SK-N-SH treated with all-trans-retinoic acid at 6 μM for 48 hours (cell line): ENCODE data around the gene NFATC3.

Source experiments
- ATAC-seq: fragments of 200-7000 bp; cut with Tn5 transposase; 3 replicates; pipeline ENCODE4 v1.9.1; 2020; ENCODE audit warnings: mild to moderate bottlenecking, moderate library complexity
- ARNTL ChIP-seq: fragments of 450-650 bp; formaldehyde crosslinking; IDR thresholded peaks from 2 replicates; pipeline ENCODE4 v1.5.0; 2020; ENCODE audit warnings: low read depth, mild to moderate bottlenecking, moderate library complexity, borderline replicate concordance
- CREB5 ChIP-seq: fragments of 250-450 bp; sonication (Bioruptor Pico); IDR thresholded peaks from 2 replicates; pipeline ENCODE4 v1.5.1; 2020; ENCODE audit warnings: low read depth, mild to moderate bottlenecking, moderate library complexity
- CSDC2 ChIP-seq: fragments of 250-450 bp; sonication (Bioruptor Pico); IDR thresholded peaks from 2 replicates; pipeline ENCODE4 v1.5.0; 2020; ENCODE audit warnings: mild to moderate bottlenecking, moderate library complexity
- ESRRG ChIP-seq: fragments of 250-450 bp; sonication (Bioruptor Pico); IDR thresholded peaks from 2 replicates; pipeline ENCODE4 v1.6.1; 2021; ENCODE audit warnings: mild to moderate bottlenecking
- GLIS3 ChIP-seq: fragments of 250-450 bp; sonication (Bioruptor Pico); IDR thresholded peaks from 2 replicates; pipeline ENCODE4 v1.5.0; 2020; ENCODE audit warnings: mild to moderate bottlenecking, moderate library complexity
- ISL1 ChIP-seq: fragments of 250-450 bp; sonication (Bioruptor Pico); IDR thresholded peaks from 2 replicates; pipeline ENCODE4 v2.1.2; 2022; ENCODE audit warnings: mild to moderate bottlenecking, moderate library complexity
- OSR1 ChIP-seq: fragments of 250-450 bp; sonication (Bioruptor Pico); IDR thresholded peaks from 2 replicates; pipeline ENCODE4 v1.8.0; 2022; ENCODE audit warnings: moderate library complexity, mild to moderate bottlenecking, inconsistent platforms
- PATZ1 ChIP-seq: fragments of 250-450 bp; sonication (Bioruptor Pico); IDR thresholded peaks from 2 replicates; pipeline ENCODE4 v1.8.0; 2020; ENCODE audit warnings: mild to moderate bottlenecking, moderate library complexity, borderline replicate concordance
- PPARA ChIP-seq: fragments of 250-450 bp; sonication (Bioruptor Pico); IDR thresholded peaks from 2 replicates; pipeline ENCODE4 v1.5.0; 2020; ENCODE audit warnings: mild to moderate bottlenecking, borderline replicate concordance
- SNAI2 ChIP-seq: fragments of 250-450 bp; sonication (Bioruptor Pico); IDR thresholded peaks from 2 replicates; pipeline ENCODE4 v1.5.0; 2020; ENCODE audit warnings: mild to moderate bottlenecking, moderate library complexity
- TCF4 ChIP-seq: fragments of 250-450 bp; sonication (Bioruptor Pico); IDR thresholded peaks from 2 replicates; pipeline ENCODE4 v1.8.0; 2021; ENCODE audit warnings: mild to moderate bottlenecking, moderate library complexity, borderline replicate concordance
- TSHZ2 ChIP-seq: fragments of 250-450 bp; sonication (Bioruptor Pico); IDR thresholded peaks from 2 replicates; pipeline ENCODE4 v1.5.0; 2020; ENCODE audit warnings: mild to moderate bottlenecking, moderate library complexity
- ZC3H10 ChIP-seq: fragments of 250-450 bp; sonication (Bioruptor Pico); IDR thresholded peaks from 2 replicates; pipeline ENCODE4 v1.5.1; 2021; ENCODE audit warnings: mild to moderate bottlenecking, moderate library complexity
- ZFP3 ChIP-seq: fragments of 250-450 bp; sonication (Bioruptor Pico); IDR thresholded peaks from 2 replicates; pipeline ENCODE4 v1.5.0; 2020; ENCODE audit warnings: mild to moderate bottlenecking, moderate library complexity
- ZFP30 ChIP-seq: fragments of 450-650 bp; formaldehyde crosslinking; IDR thresholded peaks from 2 replicates; pipeline ENCODE4 v1.5.0; 2022; ENCODE audit warnings: mild to moderate bottlenecking, moderate library complexity
- ZNF565 ChIP-seq: fragments of 450-650 bp; formaldehyde crosslinking; conservative IDR thresholded peaks from 2 replicates; pipeline ENCODE4 v1.5.0; 2020; ENCODE audit warnings: low read depth, mild to moderate bottlenecking, moderate library complexity
- ZNF70 ChIP-seq: fragments of 450-650 bp; formaldehyde crosslinking; IDR thresholded peaks from 2 replicates; pipeline ENCODE4 v1.5.0; 2020; ENCODE audit warnings: mild to moderate bottlenecking, moderate library complexity
- ZNF8 ChIP-seq: fragments of 450-650 bp; formaldehyde crosslinking; IDR thresholded peaks from 2 replicates; pipeline ENCODE4 v1.5.0; 2020; ENCODE audit warnings: mild to moderate bottlenecking, moderate library complexity

Gene NFATC3

DNA sequence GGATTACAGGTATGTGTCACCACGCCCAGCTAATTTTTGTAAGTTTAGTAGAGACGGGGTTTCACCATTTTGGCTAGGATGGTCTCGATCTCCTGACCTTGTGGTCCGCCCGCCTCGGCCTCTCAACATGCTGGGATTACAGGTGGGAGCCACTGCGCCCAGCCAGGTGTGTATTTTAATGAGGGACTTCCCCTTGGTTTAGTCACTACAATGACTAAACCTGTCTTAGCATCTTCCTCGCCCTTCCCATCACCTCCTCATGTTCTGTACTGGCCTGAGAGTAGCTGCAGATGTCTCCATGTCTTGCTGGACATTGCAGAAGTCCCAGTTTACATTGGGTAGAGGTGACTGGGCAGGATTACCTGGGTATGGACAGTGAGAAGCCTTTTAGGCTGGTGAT, 188.7 kb downstream of the NFATC3 start (continued):
- TF ChIP-seq PATZ1 (CRISPR knock-in tag), result no peak
- TF ChIP-seq TCF4 (CRISPR knock-in tag), result no peak
- TF ChIP-seq ARNTL, result no peak

DNA sequence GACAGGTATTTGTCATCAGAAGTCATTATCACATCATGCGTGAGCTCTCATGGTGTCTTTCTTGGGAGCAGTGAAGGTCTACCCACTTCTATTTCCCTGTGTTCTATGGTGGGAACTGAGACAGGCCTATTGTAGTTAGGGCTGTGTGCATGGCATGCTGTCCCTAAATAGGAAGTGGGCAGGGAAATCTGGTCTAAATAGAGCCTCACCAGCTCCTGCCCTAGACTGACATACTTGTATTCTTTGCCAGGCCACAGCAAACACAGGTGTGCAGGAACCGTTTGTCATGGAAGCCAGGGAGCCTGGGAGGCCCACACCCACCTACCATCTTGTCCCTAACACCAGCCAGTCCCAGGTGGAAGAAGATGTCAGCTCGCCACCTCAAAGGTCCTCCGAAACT, 189.3 kb downstream of the NFATC3 start:
- TF ChIP-seq ISL1 (no peak), OSR1 (no peak), ESRRG (CRISPR knock-in tag) (no peak), PPARA (CRISPR knock-in tag) (no peak), ZNF70 (CRISPR knock-in tag) (no peak), PATZ1 (CRISPR knock-in tag) (no peak), TSHZ2 (no peak), ZNF8 (CRISPR knock-in tag) (no peak), CSDC2 (no peak), TCF4 (CRISPR knock-in tag) (no peak), ZFP3 (CRISPR knock-in tag) (no peak), GLIS3 (no peak)
- ATAC-seq, result no peak

- peak; percentile 24; the same call in 2 of the 3 replicates for ATAC-seq
Measured at GRCh38 chr16:68275611-68276191, 190.5 kb downstream of the NFATC3 start.

More at GRCh38 chr16:68275611-68276191, 190.5 kb downstream of the NFATC3 start:
- TF ChIP-seq ZFP30 (CRISPR knock-in tag) (no peak), SNAI2 (no peak), CSDC2 (no peak), ZNF8 (CRISPR knock-in tag) (no peak), OSR1 (no peak), ESRRG (CRISPR knock-in tag) (no peak), GLIS3 (no peak), ZC3H10 (CRISPR knock-in tag) (no peak), CREB5 (no peak), ZFP3 (CRISPR knock-in tag) (no peak), PATZ1 (CRISPR knock-in tag) (no peak), TSHZ2 (no peak), ZNF565 (CRISPR knock-in tag) (no peak)
- TF ChIP-seq, all 23 proteins: peak for 0
